HEK293T (cell line): ENCODE results near the gene PSMD9.
"Not testable (repeated sequence)": the region's sequence is repeated elsewhere in the genome, so short reads cannot be mapped to it uniquely, and the experiment has no call there.

Source experiments
- CTCF ChIA-PET: fragments of 350-600 bp; formaldehyde crosslinking; extraction: SDS; loops from one replicate; lab custom pipeline; 2021; ENCODE audit warnings: antibody characterized with exemption, inconsistent platforms; lab: Yijun Ruan, JAX
- POLR2A ChIA-PET: fragments of 350-600 bp; formaldehyde crosslinking; extraction: SDS; loops from one replicate; lab custom pipeline; 2020; ENCODE audit warnings: antibody characterized with exemption, inconsistent platforms; lab: Yijun Ruan, JAX
- DNase-seq: peaks from one replicate; pipeline ENCODE4 v3.0.0; 2012; ENCODE audit warnings: mixed read lengths; ENCODE audit errors: extremely low spot score
- ARNT ChIP-seq: fragments of 450-650 bp; IDR thresholded peaks from 2 replicates; pipeline ENCODE4 v1.6.1; 2017; ENCODE audit warnings: mild to moderate bottlenecking
- BHLHE40 ChIP-seq: fragments of 450-650 bp; IDR thresholded peaks from 2 replicates; pipeline ENCODE4 v1.6.1; 2016; ENCODE audit warnings: mild to moderate bottlenecking, moderate library complexity, borderline replicate concordance
- CTBP1 ChIP-seq: fragments of 450-650 bp; IDR thresholded peaks from 2 replicates; pipeline ENCODE4 v1.6.1; 2016; ENCODE audit warnings: borderline replicate concordance
- ELF4 ChIP-seq: fragments of 450-650 bp; IDR thresholded peaks from 2 replicates; pipeline ENCODE4 v1.6.1; 2017; ENCODE audit warnings: antibody characterized with exemption
- FOXA1 ChIP-seq: fragments of 450-650 bp; IDR thresholded peaks from 2 replicates; pipeline ENCODE4 v1.6.1; 2016; ENCODE audit warnings: mild to moderate bottlenecking
- FOXK2 ChIP-seq: fragments of 450-650 bp; IDR thresholded peaks from 2 replicates; pipeline ENCODE4 v1.6.1; 2016; ENCODE audit warnings: mild to moderate bottlenecking
- FOXM1 ChIP-seq: fragments of 450-650 bp; IDR thresholded peaks from 2 replicates; pipeline ENCODE4 v1.6.1; 2017; ENCODE audit warnings: mild to moderate bottlenecking, borderline replicate concordance
- HDGF ChIP-seq: fragments of 450-650 bp; IDR thresholded peaks from 2 replicates; pipeline ENCODE4 v1.6.1; 2017; ENCODE audit warnings: antibody characterized with exemption, borderline replicate concordance
- L3MBTL2 ChIP-seq: fragments of 450-650 bp; conservative IDR thresholded peaks from 2 replicates; pipeline ENCODE4 v1.6.1; 2016; ENCODE audit warnings: mild to moderate bottlenecking
- LEF1 ChIP-seq: fragments of 450-650 bp; IDR thresholded peaks from 2 replicates; pipeline ENCODE4 v1.6.1; 2017; ENCODE audit warnings: mild to moderate bottlenecking, borderline replicate concordance
- NFRKB ChIP-seq: fragments of 450-650 bp; IDR thresholded peaks from 2 replicates; pipeline ENCODE4 v1.6.1; 2016; ENCODE audit warnings: mild to moderate bottlenecking, moderate library complexity
- SP1 ChIP-seq: fragments of 450-650 bp; IDR thresholded peaks from 2 replicates; pipeline ENCODE4 v1.6.1; 2017
- SUZ12 ChIP-seq: fragments of 450-650 bp; IDR thresholded peaks from 2 replicates; pipeline ENCODE4 v1.6.1; 2016; ENCODE audit warnings: mild to moderate bottlenecking
- TARDBP ChIP-seq: fragments of 450-650 bp; IDR thresholded peaks from 2 replicates; pipeline ENCODE4 v1.6.1; 2016
- ZNF384 ChIP-seq: fragments of 450-650 bp; IDR thresholded peaks from 2 replicates; pipeline ENCODE4 v1.6.1; 2016
- TF ChIP-seq, protein P1 (sequence below): fragments of 450-650 bp; IDR thresholded peaks from 2 replicates; pipeline ENCODE4 v1.6.1; 2016

The PSMD9 gene

DNA sequence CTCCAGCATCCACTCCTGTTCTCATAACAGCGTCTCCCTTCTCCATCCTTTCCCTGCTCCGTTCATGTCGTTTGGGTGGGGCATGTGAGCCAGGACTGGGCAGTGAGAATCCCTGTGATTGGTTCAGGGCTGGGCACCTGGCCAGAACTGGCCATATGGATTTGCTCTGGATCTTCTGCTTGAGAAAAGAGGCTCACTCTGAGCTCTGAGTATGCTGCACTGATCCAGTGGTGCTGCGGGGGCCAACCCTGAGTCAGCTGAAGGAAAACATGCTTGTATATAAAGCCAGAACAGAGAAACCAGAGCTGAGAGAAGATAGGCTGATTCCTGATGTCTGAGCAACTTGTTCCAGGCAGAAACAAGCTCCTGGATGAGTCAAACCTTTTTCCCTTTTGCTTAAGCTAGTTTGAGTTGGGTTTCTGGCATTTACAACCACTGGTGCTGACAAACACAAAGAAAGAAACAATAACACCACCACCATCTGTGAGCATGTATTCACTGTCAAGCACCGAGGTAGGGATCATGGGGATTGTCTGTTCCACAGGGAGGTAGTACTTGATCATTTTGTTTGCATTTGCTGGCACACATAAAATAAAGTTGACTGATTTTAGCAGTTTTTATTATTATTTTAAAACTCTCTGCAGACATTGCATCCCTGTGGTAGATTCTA lies 15.9 kb upstream of the PSMD9 start:
- POLR2A ChIA-PET = interaction anchor here (0.7 kb wide), 1 partner anchor 9 kb away, joined by 3 read pairs; no protein-coding TSS in a partner anchor
- no peak for DNase-seq
- TF ChIP-seq HDGF = no peak
- no peak for TF ChIP-seq NFRKB
- TF ChIP-seq, protein P1, sequence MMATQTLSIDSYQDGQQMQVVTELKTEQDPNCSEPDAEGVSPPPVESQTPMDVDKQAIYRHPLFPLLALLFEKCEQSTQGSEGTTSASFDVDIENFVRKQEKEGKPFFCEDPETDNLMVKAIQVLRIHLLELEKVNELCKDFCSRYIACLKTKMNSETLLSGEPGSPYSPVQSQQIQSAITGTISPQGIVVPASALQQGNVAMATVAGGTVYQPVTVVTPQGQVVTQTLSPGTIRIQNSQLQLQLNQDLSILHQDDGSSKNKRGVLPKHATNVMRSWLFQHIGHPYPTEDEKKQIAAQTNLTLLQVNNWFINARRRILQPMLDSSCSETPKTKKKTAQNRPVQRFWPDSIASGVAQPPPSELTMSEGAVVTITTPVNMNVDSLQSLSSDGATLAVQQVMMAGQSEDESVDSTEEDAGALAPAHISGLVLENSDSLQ = no peak
- TF ChIP-seq LEF1 = no peak
- TF ChIP-seq ELF4 = no peak
- no peak for TF ChIP-seq L3MBTL2
- TF ChIP-seq ZNF384 = no peak
- CTCF ChIA-PET = no interaction called here

DNA sequence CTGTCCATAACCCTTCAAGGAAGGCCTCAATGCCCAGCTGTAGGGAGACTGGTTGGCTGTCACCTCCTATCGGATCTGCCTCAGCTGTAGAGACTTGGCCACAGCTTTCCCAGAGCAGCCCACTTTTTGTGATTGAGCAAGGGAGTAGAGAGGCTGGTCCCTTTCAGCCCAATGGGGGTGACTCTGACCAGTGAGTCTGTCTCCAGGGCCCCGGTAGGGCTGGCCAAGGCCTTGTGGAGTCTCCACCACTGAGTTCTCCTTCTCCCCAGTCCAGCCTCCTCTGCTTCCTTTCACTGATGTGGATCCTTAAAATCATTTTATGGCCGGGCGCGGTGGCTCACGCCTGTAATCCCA lies 15.4 kb upstream of the PSMD9 start:
- TF ChIP-seq CTBP1 = no peak
- TF ChIP-seq, protein P1 = no peak
- no peak for TF ChIP-seq ELF4
- TF ChIP-seq NFRKB = no peak
- no peak for TF ChIP-seq HDGF
- TF ChIP-seq SUZ12 = no peak
- no peak for TF ChIP-seq ZNF384
- TF ChIP-seq FOXA1 = no peak
- no peak for TF ChIP-seq FOXM1
- TF ChIP-seq TARDBP = no peak
- no peak for TF ChIP-seq FOXK2
- no peak for TF ChIP-seq LEF1
- no peak for TF ChIP-seq SP1
- no peak for TF ChIP-seq L3MBTL2
- POLR2A ChIA-PET = interaction anchor here (0.7 kb wide), 1 partner anchor 10 kb away, joined by 3 read pairs; no protein-coding TSS in a partner anchor
- CTCF ChIA-PET = no interaction called here
- no peak for DNase-seq

DNA sequence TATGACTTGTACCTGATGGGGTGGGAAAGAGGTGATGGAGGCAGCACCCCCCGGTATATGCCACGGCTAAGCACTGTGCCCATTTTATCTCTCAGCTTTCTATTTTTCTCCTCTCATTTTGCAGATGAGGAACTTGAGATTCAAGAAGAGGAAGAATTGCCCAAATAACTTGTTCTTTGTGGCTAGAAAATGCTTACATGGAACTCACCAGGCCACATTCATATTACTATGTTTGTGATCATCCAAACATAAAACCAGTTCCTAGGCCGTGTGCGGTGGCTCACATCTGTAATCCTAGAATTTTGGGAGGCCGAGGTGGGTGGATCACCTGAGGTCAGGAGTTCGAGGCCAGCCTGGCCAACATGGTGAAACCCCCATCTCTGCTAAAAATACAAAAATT lies 14.5 kb upstream of the PSMD9 start:
- DNase-seq = no peak
- ChIA-PET POLR2A (no interaction called here), CTCF (interaction anchor here (0.8 kb wide), 1 partner anchor 11 kb away, joined by 5 read pairs; no protein-coding TSS in a partner anchor)
- TF ChIP-seq NFRKB (no peak), LEF1 (no peak), FOXA1 (no peak), ZNF384 (no peak), HDGF (no peak), CTBP1 (no peak), SP1 (no peak), FOXM1 (no peak), ARNT (no peak), BHLHE40 (no peak), L3MBTL2 (no peak), ELF4 (no peak), TARDBP (no peak), SUZ12 (no peak), FOXK2 (no peak)
- TF ChIP-seq, protein P1 = no peak

DNA sequence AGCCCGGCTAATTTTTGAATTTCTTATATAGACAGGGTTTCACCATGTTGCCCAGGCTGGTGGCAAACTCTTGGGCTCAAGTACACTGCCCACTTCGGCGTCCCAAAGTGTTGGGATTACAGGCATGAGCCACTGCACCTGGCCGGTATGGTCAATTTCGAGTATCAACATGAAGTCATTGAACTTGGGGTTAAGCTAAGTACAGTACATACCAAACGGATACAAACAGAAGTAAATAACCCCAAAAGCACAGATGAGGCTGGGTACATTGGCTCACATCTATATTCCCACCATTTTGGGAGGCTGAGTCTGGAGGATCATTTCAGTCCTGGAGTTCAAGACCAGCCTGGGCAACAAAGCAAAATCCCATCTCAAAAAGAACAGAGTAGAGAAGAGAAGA lies 13.0 kb upstream of the PSMD9 start:
- TF ChIP-seq TARDBP (no peak), NFRKB (no peak), FOXM1 (no peak), LEF1 (no peak), FOXK2 (no peak), SP1 (no peak)
- ChIA-PET POLR2A (interaction anchor here (1.8 kb wide), 1 partner anchor 13 kb away, joined by 4 read pairs; the partner anchor contains the start of gene PSMD9), CTCF (interaction anchor here (0.8 kb wide), 1 partner anchor 63 kb away, joined by 3 read pairs; no protein-coding TSS in a partner anchor)
- no peak for DNase-seq

DNA sequence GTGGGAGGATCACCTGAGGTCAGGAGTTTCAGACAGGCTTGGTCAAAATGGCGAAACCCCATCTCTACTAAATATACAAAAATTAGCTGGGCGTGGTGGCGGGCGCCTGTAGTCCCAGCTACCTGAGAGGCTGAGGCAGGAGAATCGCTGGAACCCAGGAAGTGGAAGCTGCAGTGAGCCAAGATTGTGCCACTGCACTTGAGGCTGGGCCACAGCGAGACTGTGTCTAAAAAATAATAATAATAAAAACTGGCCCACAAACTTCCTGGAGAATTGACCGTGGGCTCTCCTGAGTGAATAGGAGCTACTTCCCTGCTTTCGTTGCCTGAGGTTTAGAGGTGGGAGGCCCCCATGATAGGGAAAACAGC lies 12.5 kb upstream of the PSMD9 start:
- ChIA-PET POLR2A (interaction anchor here (1.8 kb wide), 1 partner anchor 12 kb away, joined by 4 read pairs; the partner anchor contains the start of gene PSMD9), CTCF (interaction anchor here (0.8 kb wide), 1 partner anchor 64 kb away, joined by 3 read pairs; no protein-coding TSS in a partner anchor)
- not testable (repeated sequence) for DNase-seq

DNA sequence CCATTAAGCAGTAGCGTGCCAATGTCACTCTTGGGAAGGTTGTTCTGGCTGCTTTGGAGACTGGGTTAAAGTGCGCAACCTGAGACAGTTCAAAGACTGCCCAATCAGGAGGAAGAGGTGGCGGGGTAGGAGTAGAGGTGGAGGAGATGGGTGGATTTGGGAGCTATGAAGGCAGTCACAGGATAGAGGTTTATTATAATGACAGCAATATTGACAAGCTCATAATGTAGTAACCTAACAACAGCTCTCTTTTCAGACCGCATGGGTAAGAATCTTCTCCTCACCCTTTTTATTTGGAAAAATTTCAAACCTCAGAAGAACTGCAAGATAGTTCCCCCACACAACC lies 5.3 kb upstream of the PSMD9 start:
- ChIA-PET CTCF (interaction anchor here (0.6 to 1.0 kb wide), 3 partner anchors 88 to 171 kb away, joined by 3 to 4 read pairs (median 3); no protein-coding TSS in a partner anchor), POLR2A (interaction anchor here (0.7 to 0.9 kb wide), 2 partner anchors 12 to 45 kb away, joined by 3 read pairs; no protein-coding TSS in a partner anchor)
- no peak for DNase-seq
- TF ChIP-seq SP1 (no peak), ZNF384 (peak; percentile 66; the same call in 1 of the 2 replicates), FOXA1 (no peak), NFRKB (no peak)

DNA sequence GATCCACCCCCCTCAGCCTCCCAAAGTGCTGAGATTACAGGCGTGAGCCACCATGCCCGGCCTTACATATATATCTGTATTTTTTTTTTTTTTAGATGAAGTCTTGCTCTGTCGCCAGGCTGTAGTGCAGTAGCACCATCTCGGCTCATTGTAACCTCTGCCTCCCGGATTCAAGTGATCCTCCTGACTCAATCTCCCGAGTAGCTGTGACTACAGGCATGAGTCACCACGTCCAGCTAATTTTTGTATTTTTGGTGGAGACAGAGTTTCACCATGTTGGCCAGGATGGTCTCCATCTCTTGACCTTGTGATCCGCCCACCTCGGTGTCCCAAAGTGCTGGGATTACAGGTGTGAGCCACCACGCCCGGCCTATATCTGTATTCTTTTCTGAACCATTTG lies 3.5 kb upstream of the PSMD9 start:
- CTCF ChIA-PET, DNase-seq, POLR2A ChIA-PET: not testable (repeated sequence)
